Ishikawa (cell line): ENCODE data around the gene UNCX.

ENCODE experiments used
- CEBPB ChIP-seq: IDR thresholded peaks from 2 replicates; pipeline ENCODE4 v1.6.1; 2012
- EP300 ChIP-seq: IDR thresholded peaks from 2 replicates; pipeline ENCODE4 v1.6.1; 2012; ENCODE audit warnings: borderline replicate concordance
- NFIC ChIP-seq: IDR thresholded peaks from 2 replicates; pipeline ENCODE4 v1.6.1; 2012
- RAD21 ChIP-seq: IDR thresholded peaks from 2 replicates; pipeline ENCODE4 v1.6.1; 2012; ENCODE audit warnings: low read depth
- TAF1 ChIP-seq: IDR thresholded peaks from 2 replicates; pipeline ENCODE4 v1.6.1; 2012; ENCODE audit warnings: low read depth, mild to moderate bottlenecking
- YY1 ChIP-seq: IDR thresholded peaks from 2 replicates; pipeline ENCODE4 v1.6.1; 2012; ENCODE audit warnings: low read depth
- ZBTB7A ChIP-seq: IDR thresholded peaks from 2 replicates; pipeline ENCODE4 v1.6.1; 2012; ENCODE audit warnings: low read depth
- TF ChIP-seq, protein P1 (sequence below): IDR thresholded peaks from 2 replicates; pipeline ENCODE4 v1.6.1; 2012
- TF ChIP-seq, protein P2 (sequence below): IDR thresholded peaks from 2 replicates; pipeline ENCODE4 v1.6.1; 2012; ENCODE audit warnings: low read depth, mild to moderate bottlenecking

DNA sequence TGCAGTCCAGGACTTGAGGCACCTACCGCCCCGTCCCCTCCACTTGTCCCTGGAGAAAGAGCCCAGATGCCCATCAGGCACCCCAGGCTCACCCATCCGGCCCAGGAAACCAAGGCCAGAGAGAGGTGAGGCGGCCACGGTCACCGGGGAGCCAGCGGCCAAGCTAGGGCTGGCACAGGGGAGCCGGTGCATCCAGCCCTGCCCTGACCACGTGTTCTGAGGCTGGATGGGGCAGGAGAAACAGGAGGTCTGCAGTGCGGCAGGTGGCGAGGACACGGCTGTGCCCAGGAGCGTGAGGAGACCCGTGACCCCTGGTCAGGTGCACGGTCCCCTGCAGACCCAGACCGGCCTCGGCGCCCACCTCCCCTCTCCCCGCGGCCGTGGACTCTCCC lies 27.6 kb downstream of the UNCX start:
- TF ChIP-seq CEBPB (no peak), TAF1 (no peak), RAD21 (no peak), EP300 (no peak), YY1 (no peak), ZBTB7A (no peak), NFIC (no peak)
- TF ChIP-seq, protein P1, sequence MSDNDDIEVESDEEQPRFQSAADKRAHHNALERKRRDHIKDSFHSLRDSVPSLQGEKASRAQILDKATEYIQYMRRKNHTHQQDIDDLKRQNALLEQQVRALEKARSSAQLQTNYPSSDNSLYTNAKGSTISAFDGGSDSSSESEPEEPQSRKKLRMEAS = peak; percentile 62
- TF ChIP-seq, protein P2, sequence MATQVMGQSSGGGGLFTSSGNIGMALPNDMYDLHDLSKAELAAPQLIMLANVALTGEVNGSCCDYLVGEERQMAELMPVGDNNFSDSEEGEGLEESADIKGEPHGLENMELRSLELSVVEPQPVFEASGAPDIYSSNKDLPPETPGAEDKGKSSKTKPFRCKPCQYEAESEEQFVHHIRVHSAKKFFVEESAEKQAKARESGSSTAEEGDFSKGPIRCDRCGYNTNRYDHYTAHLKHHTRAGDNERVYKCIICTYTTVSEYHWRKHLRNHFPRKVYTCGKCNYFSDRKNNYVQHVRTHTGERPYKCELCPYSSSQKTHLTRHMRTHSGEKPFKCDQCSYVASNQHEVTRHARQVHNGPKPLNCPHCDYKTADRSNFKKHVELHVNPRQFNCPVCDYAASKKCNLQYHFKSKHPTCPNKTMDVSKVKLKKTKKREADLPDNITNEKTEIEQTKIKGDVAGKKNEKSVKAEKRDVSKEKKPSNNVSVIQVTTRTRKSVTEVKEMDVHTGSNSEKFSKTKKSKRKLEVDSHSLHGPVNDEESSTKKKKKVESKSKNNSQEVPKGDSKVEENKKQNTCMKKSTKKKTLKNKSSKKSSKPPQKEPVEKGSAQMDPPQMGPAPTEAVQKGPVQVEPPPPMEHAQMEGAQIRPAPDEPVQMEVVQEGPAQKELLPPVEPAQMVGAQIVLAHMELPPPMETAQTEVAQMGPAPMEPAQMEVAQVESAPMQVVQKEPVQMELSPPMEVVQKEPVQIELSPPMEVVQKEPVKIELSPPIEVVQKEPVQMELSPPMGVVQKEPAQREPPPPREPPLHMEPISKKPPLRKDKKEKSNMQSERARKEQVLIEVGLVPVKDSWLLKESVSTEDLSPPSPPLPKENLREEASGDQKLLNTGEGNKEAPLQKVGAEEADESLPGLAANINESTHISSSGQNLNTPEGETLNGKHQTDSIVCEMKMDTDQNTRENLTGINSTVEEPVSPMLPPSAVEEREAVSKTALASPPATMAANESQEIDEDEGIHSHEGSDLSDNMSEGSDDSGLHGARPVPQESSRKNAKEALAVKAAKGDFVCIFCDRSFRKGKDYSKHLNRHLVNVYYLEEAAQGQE = no peak
